CD14-positive monocyte (primary cell): Measurements from ENCODE around the gene PLAA. TPM values are rescaled to one million over a fixed set of nuclear protein-coding genes. Genes with fewer than 3 reads are reported as not detected.

Experiments
- DNase-seq, 3 donors: peaks; one replicate each; pipeline ENCODE4 v3.0.0-alpha.2; 2011 to 2022
- H2AFZ ChIP-seq: 2 replicates; pipeline ENCODE4 v1.6.0; 2012; ENCODE audit warnings: mild to moderate bottlenecking, low read depth, low read length, inconsistent platforms; ENCODE audit not compliant: insufficient read depth, poor library complexity, severe bottlenecking
- H3K27ac ChIP-seq, 2 donors: 1 replicate in 1 of 2; 2 replicates in 1 of 2; pipeline ENCODE4 v1.5.1; 2012 to 2013; ENCODE audit warnings: low read length in 2 of 2, control low read depth in 1 of 2, inconsistent platforms in 1 of 2, low read depth in 1 of 2, mild to moderate bottlenecking in 1 of 2
- H3K27me3 ChIP-seq, 2 donors: one replicate each; pipeline versions ENCODE4 v1.6.0 to v1.6.1; 2011 to 2013; ENCODE audit warnings: low read length in 2 of 2; ENCODE audit not compliant: control insufficient read depth in 2 of 2, insufficient read depth in 2 of 2
- H3K36me3 ChIP-seq, 2 donors: replicated peaks in 1 of 2; 1 replicate in 1 of 2; 2 replicates in 1 of 2; pipeline versions ENCODE4 v1.5.1 to v1.6.1; 2012 to 2013; ENCODE audit warnings: low read length in 2 of 2, control low read depth in 1 of 2, inconsistent platforms in 1 of 2, mild to moderate bottlenecking in 1 of 2; ENCODE audit not compliant: insufficient read depth in 2 of 2, control insufficient read depth in 1 of 2
- H3K4me1 ChIP-seq, 2 donors: 1 replicate in 1 of 2; 2 replicates in 1 of 2; pipeline versions ENCODE4 v1.5.1 to v1.6.1; 2012 to 2013; ENCODE audit warnings: low read length in 2 of 2, control low read depth in 1 of 2, inconsistent platforms in 1 of 2, mild to moderate bottlenecking in 1 of 2, moderate library complexity in 1 of 2; ENCODE audit not compliant: insufficient read depth in 2 of 2, control insufficient read depth in 1 of 2
- H3K4me2 ChIP-seq: replicated peaks from 2 replicates; pipeline ENCODE3; 2012; ENCODE audit warnings: low read length, moderate library complexity, mild to moderate bottlenecking; ENCODE audit not compliant: poor library complexity, severe bottlenecking; ENCODE audit errors: extremely low read depth
- H3K4me3 ChIP-seq, 3 experiments: fragments of 200-600 bp in 1 of 3; sonication (generic) in 1 of 3; replicated peaks in 1 of 3; 1 replicate in 2 of 3; 2 replicates in 1 of 3; pipeline ENCODE4 v1.5.1; 2011 to 2013; ENCODE audit warnings: low read length in 3 of 3, mild to moderate bottlenecking in 3 of 3, control low read depth in 2 of 3, low read depth in 2 of 3, inconsistent platforms in 1 of 3, moderate library complexity in 1 of 3
- H3K79me2 ChIP-seq: 2 replicates; pipeline ENCODE4 v1.6.0; 2012; ENCODE audit warnings: mild to moderate bottlenecking, control low read depth, inconsistent platforms, low read length, moderate library complexity; ENCODE audit not compliant: insufficient read depth
- H3K9ac ChIP-seq: 2 replicates; pipeline ENCODE4 v1.6.0; 2017; ENCODE audit warnings: low read length, mild to moderate bottlenecking; ENCODE audit not compliant: insufficient read depth, poor library complexity, severe bottlenecking
- H3K9me3 ChIP-seq, 2 donors: replicated peaks in 1 of 2; 1 replicate in 1 of 2; 2 replicates in 1 of 2; pipeline versions ENCODE4 v1.5.1 to v1.6.1; 2012 to 2013; ENCODE audit warnings: low read length in 2 of 2, control low read depth in 1 of 2; ENCODE audit not compliant: control insufficient read depth in 1 of 2, insufficient read depth in 1 of 2
- H4K20me1 ChIP-seq: 2 replicates; pipeline ENCODE4 v1.6.0; 2012; ENCODE audit warnings: mild to moderate bottlenecking, low read length, control low read depth, moderate library complexity; ENCODE audit not compliant: insufficient read depth
- H3K27ac Mint-ChIP-seq, 7 donors: one replicate each; pipeline ENCODE4 v1.8.0; 2020; ENCODE audit warnings: mild to moderate bottlenecking in 7 of 7, mixed read lengths in 7 of 7, moderate library complexity in 6 of 7, inconsistent platforms in 2 of 7
- H3K27me3 Mint-ChIP-seq, 3 donors: one replicate each; pipeline ENCODE4 v1.8.0; 2021 to 2022; ENCODE audit warnings: low read depth in 3 of 3, mild to moderate bottlenecking in 3 of 3, mixed read lengths in 3 of 3, moderate library complexity in 3 of 3, inconsistent platforms in 1 of 3
- H3K36me3 Mint-ChIP-seq, 2 donors: one replicate each; pipeline ENCODE4 v1.8.0; 2020; ENCODE audit warnings: mixed read lengths in 2 of 2, inconsistent platforms in 1 of 2, mild to moderate bottlenecking in 1 of 2
- H3K4me1 Mint-ChIP-seq: one replicate; pipeline ENCODE4 v1.8.0; 2020; ENCODE audit warnings: mild to moderate bottlenecking, mixed read lengths
- H3K4me3 Mint-ChIP-seq, 2 donors: one replicate each; pipeline ENCODE4 v1.8.0; 2020; ENCODE audit warnings: mild to moderate bottlenecking in 2 of 2, mixed read lengths in 2 of 2, moderate library complexity in 1 of 2
- H3K9me3 Mint-ChIP-seq, 7 donors: one replicate each; pipeline ENCODE4 v1.8.0; 2020 to 2022; ENCODE audit warnings: mixed read lengths in 7 of 7, mild to moderate bottlenecking in 6 of 7, moderate library complexity in 6 of 7, inconsistent platforms in 2 of 7
- WGBS: methylation state at CpG from one replicate; pipeline ENCODE4 v1.1.5; 2013; ENCODE audit warnings: missing lambda C conversion rate; ENCODE audit not compliant: insufficient coverage; 5-methylcytosine and 5-hydroxymethylcytosine counted together
- intact Hi-C, 2 donors: fragments of 100-400 bp; cut with micrococcal nuclease; formaldehyde crosslinking; loops; one replicate each; pipeline versions ENCODE4 v1.15.0 to v1.15.1; 2023
- polyA plus RNA-seq, 3 donors: library from polyadenylated mRNA; depleted of rRNA in 1 of 3; unstranded in 2 of 3; stranded (reverse) in 1 of 3; fragments of 300-500 nt in 2 of 3; fragments of >200 nt in 1 of 3; fragmentation: Illumina TruSeq in 2 of 3; gene quantifications; 1 replicate in 2 of 3; 2 replicates in 1 of 3; pipeline ENCODE4 v1.2.3, GENCODE V29; 2012 to 2021
- TF ChIP-seq, protein P1 (sequence below): fragments of 200-600 bp; IDR thresholded peaks from one replicate; pipeline ENCODE4 v1.8.0; 2022; ENCODE audit warnings: antibody characterized with exemption, mild to moderate bottlenecking

Gene PLAA
- polyA plus RNA-seq, 3 donors = 13.3 to 19.3 (median 14.7) TPM

DNA sequence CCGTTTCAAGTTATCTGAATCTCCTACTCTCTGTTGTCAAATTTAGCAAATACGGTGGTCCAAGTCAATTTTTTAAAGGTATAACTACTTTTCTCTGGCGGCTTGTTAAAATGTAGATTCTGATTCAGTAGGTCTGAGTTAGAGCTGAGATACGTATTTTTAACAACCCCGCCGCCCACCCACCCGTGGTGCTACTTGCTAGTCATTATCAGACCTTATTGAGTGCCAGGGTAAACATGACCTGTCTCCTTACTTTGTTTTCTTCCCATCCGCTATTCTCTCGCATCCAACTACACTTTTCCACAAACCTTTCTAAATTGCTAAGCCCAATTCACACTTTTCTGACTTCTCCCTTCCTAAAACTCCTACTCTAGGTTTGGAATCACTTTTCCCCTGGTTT, 694 bp upstream of the PLAA start:
- no peak for DNase-seq
- Mint-ChIP-seq H3K9me3 (peaks cover 0 to under 1% (median 0%) of the 10 kb centered on the region in 7 donors), H3K4me3 (peak overlapping the region; percentile 91 to 96), H3K36me3 (peaks cover 3 to 14% of the 10 kb centered on the region in 2 donors), H3K27me3 (peaks cover 0 to 1% (median 0%) of the 10 kb centered on the region in 3 donors), H3K4me1 (peaks cover 30% of the 10 kb centered on the region), H3K27ac (peak overlapping the region; percentile 99 to 100 (median 100))
- Histone ChIP-seq H3K27ac (peak overlapping the region; percentile 91 to 100), H2AFZ (peak overlapping the region; percentile 86), H3K4me1 (peaks cover 17 to 26% of the 10 kb centered on the region in 2 donors), H3K4me2 (peak overlapping the region; percentile 82), H3K79me2 (peaks cover 42% of the 10 kb centered on the region), H3K4me3 (peak overlapping the region; percentile 79 to 90 (median 87)), H3K9me3 (no peaks in the 10 kb centered on the region), H3K36me3 (peaks cover 0 to 9% of the 10 kb centered on the region in 2 donors), H4K20me1 (no peaks in the 10 kb centered on the region), H3K9ac (peak overlapping the region; percentile 98), H3K27me3 (no peaks in the 10 kb centered on the region)
- 20% methylated on average over 1 of the region's 9 CpGs for WGBS
- TF ChIP-seq, protein P1, sequence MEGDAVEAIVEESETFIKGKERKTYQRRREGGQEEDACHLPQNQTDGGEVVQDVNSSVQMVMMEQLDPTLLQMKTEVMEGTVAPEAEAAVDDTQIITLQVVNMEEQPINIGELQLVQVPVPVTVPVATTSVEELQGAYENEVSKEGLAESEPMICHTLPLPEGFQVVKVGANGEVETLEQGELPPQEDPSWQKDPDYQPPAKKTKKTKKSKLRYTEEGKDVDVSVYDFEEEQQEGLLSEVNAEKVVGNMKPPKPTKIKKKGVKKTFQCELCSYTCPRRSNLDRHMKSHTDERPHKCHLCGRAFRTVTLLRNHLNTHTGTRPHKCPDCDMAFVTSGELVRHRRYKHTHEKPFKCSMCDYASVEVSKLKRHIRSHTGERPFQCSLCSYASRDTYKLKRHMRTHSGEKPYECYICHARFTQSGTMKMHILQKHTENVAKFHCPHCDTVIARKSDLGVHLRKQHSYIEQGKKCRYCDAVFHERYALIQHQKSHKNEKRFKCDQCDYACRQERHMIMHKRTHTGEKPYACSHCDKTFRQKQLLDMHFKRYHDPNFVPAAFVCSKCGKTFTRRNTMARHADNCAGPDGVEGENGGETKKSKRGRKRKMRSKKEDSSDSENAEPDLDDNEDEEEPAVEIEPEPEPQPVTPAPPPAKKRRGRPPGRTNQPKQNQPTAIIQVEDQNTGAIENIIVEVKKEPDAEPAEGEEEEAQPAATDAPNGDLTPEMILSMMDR = no peak
- intact Hi-C loops = loop anchor here (5.0 kb wide), 1 partner anchor 55 kb away; the partner anchor contains the start of gene CAAP1 (in 2 of the 2)

DNA sequence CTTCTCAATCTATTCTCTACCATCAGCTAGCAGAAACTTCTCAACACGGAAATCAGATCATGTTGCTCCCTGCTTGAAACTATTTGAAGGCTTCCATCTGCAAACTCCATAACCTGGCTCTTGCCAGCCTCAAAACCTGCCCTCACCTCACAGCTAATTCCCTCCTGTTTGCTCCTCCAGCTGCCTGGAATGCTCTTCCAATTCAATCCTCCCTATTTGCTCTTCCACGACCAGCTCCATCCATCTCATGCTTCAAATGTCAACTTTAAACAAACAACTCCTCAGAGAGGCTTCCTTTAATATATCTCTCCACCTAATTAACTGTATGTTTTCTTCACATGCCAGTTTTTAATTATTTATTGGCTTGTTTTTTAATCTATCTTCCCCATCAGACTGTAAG, 1.5 kb downstream of the PLAA start:
- TF ChIP-seq, protein P1 = no peak
- Histone ChIP-seq H3K27ac (peak overlapping the region in 1 of 2 donors; percentile 100), H3K27me3 (no peaks in the 10 kb centered on the region), H3K9ac (peak overlapping the region; percentile 98), H3K4me2 (peak overlapping the region; percentile 82), H3K79me2 (peaks cover 64% of the 10 kb centered on the region), H3K4me1 (peaks cover 17 to 26% of the 10 kb centered on the region in 2 donors), H2AFZ (no peak overlapping the region), H3K4me3 (peak overlapping the region in 1 of 3 experiments; percentile 87), H3K9me3 (no peaks in the 10 kb centered on the region), H4K20me1 (peaks cover 17% of the 10 kb centered on the region), H3K36me3 (peaks cover 0 to 9% of the 10 kb centered on the region in 2 donors)
- intact Hi-C loops = loop anchor here (5.0 kb wide), 1 partner anchor 53 kb away; the partner anchor contains the start of gene CAAP1 (in 2 of the 2)
- Mint-ChIP-seq H3K27me3 (peaks cover 0 to 1% (median 0%) of the 10 kb centered on the region in 3 donors), H3K4me3 (peak overlapping the region; percentile 1 to 96), H3K36me3 (peaks cover 3 to 20% of the 10 kb centered on the region in 2 donors), H3K4me1 (peaks cover 40% of the 10 kb centered on the region), H3K9me3 (peaks cover 0 to 2% (median 0%) of the 10 kb centered on the region in 7 donors), H3K27ac (peak overlapping the region; percentile 6 to 100 (median 66))
- no peak for DNase-seq
- 75% methylated on average over 1 of the region's 2 CpGs for WGBS
